Panc1 (cell line): ENCODE measurements around the gene CAVIN2. TPM values are rescaled to one million over a fixed set of nuclear protein-coding genes. Genes with fewer than 3 reads are reported as not detected.

Source experiments
- ATAC-seq: fragments of 200-7000 bp; cut with Tn5 transposase; 2 replicates; pipeline ENCODE4 v1.9.1; 2020; ENCODE audit warnings: mild to moderate bottlenecking, moderate library complexity
- BruUV-seq: library from RNA; stranded (reverse); fragments of 400-500 nt; replicated peaks from 2 replicates; lab custom pipeline; 2021; lab: Mats Ljungman, UMichigan
- CTCF ChIA-PET: fragments of 300-600 bp; sonication (Branson Sonifier 250); formaldehyde crosslinking; loops from one replicate; lab custom pipeline; 2022; ENCODE audit warnings: antibody characterized with exemption; lab: Charles Lee
- POLR2A ChIA-PET: fragments of 300-600 bp; sonication (Branson Sonifier 250); formaldehyde crosslinking; loops from one replicate; lab custom pipeline; 2022; ENCODE audit warnings: antibody characterized with exemption; lab: Charles Lee
- DNase-seq: peaks from one replicate; pipeline ENCODE4 v3.0.0-alpha.2; 2010; ENCODE audit warnings: low read depth, low spot score
- H3K27ac ChIP-seq: 2 replicates; pipeline ENCODE4 v1.5.1; 2011; ENCODE audit warnings: mild to moderate bottlenecking, low read length, inconsistent platforms
- H3K27me3 ChIP-seq: fragments of 200-500 bp; sonication (Bioruptor generic); 2 replicates; pipeline ENCODE4 v1.6.0; 2014; ENCODE audit warnings: low read length, inconsistent platforms; ENCODE audit not compliant: control insufficient read depth, insufficient read depth
- H3K36me3 ChIP-seq: fragments of 200-500 bp; sonication (Bioruptor generic); 2 replicates; pipeline ENCODE4 v1.5.1; 2014; ENCODE audit warnings: inconsistent platforms, mild to moderate bottlenecking, low read length, moderate library complexity; ENCODE audit not compliant: control insufficient read depth, insufficient read depth
- H3K4me1 ChIP-seq: 2 replicates; pipeline ENCODE4 v1.5.1; 2011; ENCODE audit warnings: inconsistent platforms, mild to moderate bottlenecking, low read length, moderate library complexity; ENCODE audit not compliant: control insufficient read depth, insufficient read depth
- H3K4me3 ChIP-seq, 2 experiments: 2 replicates each; pipeline ENCODE4 v1.5.1; 2011 to 2012; ENCODE audit warnings: low read depth in 2 of 2, low read length in 2 of 2, mild to moderate bottlenecking in 2 of 2, inconsistent platforms in 1 of 2, moderate library complexity in 1 of 2
- H3K9me3 ChIP-seq: fragments of 200-500 bp; sonication (Bioruptor generic); 2 replicates; pipeline ENCODE4 v1.5.1; 2014; ENCODE audit warnings: low read depth, mild to moderate bottlenecking, inconsistent platforms, low read length, moderate library complexity; ENCODE audit not compliant: control insufficient read depth, insufficient read depth
- POLR2AphosphoS5 ChIP-seq: IDR thresholded peaks from 2 replicates; pipeline ENCODE4 v1.6.1; 2012; ENCODE audit warnings: mild to moderate bottlenecking, low read depth, low read length, moderate library complexity
- SIN3A ChIP-seq: IDR thresholded peaks from 2 replicates; pipeline ENCODE4 v1.6.1; 2012; ENCODE audit warnings: low read depth, mild to moderate bottlenecking, low read length, moderate library complexity, borderline replicate concordance; ENCODE audit not compliant: insufficient read depth
- TCF7L2 ChIP-seq: IDR thresholded peaks from 2 replicates; pipeline ENCODE4 v1.6.1; 2011; ENCODE audit warnings: mild to moderate bottlenecking, low read depth, low read length, inconsistent platforms
- in situ Hi-C: cut with HindIII; loops from 2 replicates; pipeline ENCODE4 v1.10.0; 2016; ENCODE audit warnings: low sequenced_read_pairs, low pct_unique_long_range_greater_than_20kb
- intact Hi-C: fragments of 100-400 bp; cut with micrococcal nuclease; formaldehyde crosslinking; loops from one replicate; pipeline ENCODE4 v1.10.0; 2022; ENCODE audit not compliant: unreplicated experiment
- total RNA-seq: library from RNA; stranded (reverse); gene quantifications from one replicate; pipeline ENCODE4 v1.2.1, GENCODE V29; 2021; ENCODE audit not compliant: unreplicated experiment
- TF ChIP-seq, protein P1 (sequence below): fragments of 450-650 bp; IDR thresholded peaks from 2 replicates; pipeline ENCODE4 v1.5.1; 2017; ENCODE audit warnings: mild to moderate bottlenecking
- TF ChIP-seq, protein P2 (sequence below), 2 experiments: IDR thresholded peaks; 2 replicates each; pipeline ENCODE4 v1.6.1; 2011 to 2012; ENCODE audit warnings: low read depth in 2 of 2, control low read depth in 1 of 2, low read length in 1 of 2, mild to moderate bottlenecking in 1 of 2, moderate library complexity in 1 of 2; ENCODE audit not compliant: insufficient read depth in 1 of 2

The CAVIN2 gene
- total RNA-seq, 1 experiment from 2014 or later = 0.95 TPM

DNA sequence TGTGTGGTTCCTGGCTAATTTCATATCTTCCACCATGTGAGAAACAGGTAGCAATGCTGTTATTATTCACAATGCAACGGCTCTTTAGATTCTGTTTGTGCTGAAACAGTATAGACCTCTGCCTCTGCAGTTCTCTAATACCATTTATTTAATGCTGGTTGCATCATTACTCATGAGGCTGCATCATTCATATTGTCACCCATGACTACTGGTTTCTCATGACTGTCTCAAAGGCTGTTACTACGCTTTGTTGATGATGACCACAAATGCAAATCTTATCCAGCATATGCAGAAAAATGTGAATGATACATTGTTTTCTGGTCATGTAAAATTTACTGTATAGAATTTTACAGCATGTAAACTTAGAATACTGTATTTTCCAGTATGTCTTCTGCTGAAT lies 22.5 kb downstream of the CAVIN2 start:
- DNase-seq = no peak
- Histone ChIP-seq H3K36me3 (no peaks in the 10 kb centered on the region), H3K4me3 (no peak overlapping the region), H3K9me3 (no peaks in the 10 kb centered on the region), H3K4me1 (no peaks in the 10 kb centered on the region), H3K27ac (no peak overlapping the region), H3K27me3 (no peaks in the 10 kb centered on the region)
- TF ChIP-seq TCF7L2 = no peak
- TF ChIP-seq SIN3A = no peak
- TF ChIP-seq POLR2AphosphoS5 = no peak
- TF ChIP-seq, protein P1, sequence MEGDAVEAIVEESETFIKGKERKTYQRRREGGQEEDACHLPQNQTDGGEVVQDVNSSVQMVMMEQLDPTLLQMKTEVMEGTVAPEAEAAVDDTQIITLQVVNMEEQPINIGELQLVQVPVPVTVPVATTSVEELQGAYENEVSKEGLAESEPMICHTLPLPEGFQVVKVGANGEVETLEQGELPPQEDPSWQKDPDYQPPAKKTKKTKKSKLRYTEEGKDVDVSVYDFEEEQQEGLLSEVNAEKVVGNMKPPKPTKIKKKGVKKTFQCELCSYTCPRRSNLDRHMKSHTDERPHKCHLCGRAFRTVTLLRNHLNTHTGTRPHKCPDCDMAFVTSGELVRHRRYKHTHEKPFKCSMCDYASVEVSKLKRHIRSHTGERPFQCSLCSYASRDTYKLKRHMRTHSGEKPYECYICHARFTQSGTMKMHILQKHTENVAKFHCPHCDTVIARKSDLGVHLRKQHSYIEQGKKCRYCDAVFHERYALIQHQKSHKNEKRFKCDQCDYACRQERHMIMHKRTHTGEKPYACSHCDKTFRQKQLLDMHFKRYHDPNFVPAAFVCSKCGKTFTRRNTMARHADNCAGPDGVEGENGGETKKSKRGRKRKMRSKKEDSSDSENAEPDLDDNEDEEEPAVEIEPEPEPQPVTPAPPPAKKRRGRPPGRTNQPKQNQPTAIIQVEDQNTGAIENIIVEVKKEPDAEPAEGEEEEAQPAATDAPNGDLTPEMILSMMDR = no peak
- TF ChIP-seq, protein P2, sequence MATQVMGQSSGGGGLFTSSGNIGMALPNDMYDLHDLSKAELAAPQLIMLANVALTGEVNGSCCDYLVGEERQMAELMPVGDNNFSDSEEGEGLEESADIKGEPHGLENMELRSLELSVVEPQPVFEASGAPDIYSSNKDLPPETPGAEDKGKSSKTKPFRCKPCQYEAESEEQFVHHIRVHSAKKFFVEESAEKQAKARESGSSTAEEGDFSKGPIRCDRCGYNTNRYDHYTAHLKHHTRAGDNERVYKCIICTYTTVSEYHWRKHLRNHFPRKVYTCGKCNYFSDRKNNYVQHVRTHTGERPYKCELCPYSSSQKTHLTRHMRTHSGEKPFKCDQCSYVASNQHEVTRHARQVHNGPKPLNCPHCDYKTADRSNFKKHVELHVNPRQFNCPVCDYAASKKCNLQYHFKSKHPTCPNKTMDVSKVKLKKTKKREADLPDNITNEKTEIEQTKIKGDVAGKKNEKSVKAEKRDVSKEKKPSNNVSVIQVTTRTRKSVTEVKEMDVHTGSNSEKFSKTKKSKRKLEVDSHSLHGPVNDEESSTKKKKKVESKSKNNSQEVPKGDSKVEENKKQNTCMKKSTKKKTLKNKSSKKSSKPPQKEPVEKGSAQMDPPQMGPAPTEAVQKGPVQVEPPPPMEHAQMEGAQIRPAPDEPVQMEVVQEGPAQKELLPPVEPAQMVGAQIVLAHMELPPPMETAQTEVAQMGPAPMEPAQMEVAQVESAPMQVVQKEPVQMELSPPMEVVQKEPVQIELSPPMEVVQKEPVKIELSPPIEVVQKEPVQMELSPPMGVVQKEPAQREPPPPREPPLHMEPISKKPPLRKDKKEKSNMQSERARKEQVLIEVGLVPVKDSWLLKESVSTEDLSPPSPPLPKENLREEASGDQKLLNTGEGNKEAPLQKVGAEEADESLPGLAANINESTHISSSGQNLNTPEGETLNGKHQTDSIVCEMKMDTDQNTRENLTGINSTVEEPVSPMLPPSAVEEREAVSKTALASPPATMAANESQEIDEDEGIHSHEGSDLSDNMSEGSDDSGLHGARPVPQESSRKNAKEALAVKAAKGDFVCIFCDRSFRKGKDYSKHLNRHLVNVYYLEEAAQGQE (IDR thresholded peaks at IDR 0.05; ENCODE audit: insufficient read depth in 1 of 2, low read depth in 2 of 2, low read length in 1 of 2) = no peak
- ChIA-PET POLR2A (no interaction called here), CTCF (no interaction called here)
- intact Hi-C loops = no loop called here
- BruUV-seq = no TSS peak
- in situ Hi-C loops = no loop called here
- no peak for ATAC-seq

DNA sequence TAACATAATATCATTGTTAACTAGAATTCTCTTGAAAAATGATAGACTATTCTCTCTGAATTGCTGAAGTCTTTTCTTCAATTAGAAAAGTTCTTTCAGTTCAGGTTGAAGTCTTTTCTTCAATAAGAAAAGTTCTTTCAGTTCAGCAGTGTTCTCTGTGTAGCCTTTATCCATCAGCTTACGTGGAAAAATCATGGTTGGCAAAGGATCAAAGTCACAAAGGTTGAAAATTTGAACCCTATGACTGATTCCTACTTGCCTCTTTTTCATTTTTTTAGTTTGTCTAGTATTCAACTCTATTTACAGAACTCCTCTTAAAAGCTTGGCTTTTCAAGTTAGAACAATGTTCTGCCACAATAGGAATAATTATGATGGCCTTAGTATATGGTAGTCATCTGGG lies 25.8 kb downstream of the CAVIN2 start:
- no peak overlapping the region for H3K27ac ChIP-seq
- ATAC-seq = no peak
- no peaks in the 10 kb centered on the region for H3K36me3 ChIP-seq
- no peak overlapping the region for H3K4me3 ChIP-seq
- in situ Hi-C loops = no loop called here
- H3K27me3 ChIP-seq = no peaks in the 10 kb centered on the region
- ChIA-PET POLR2A (no interaction called here), CTCF (no interaction called here)
- no peaks in the 10 kb centered on the region for H3K9me3 ChIP-seq
- intact Hi-C loops = no loop called here
- BruUV-seq = no TSS peak
- no peak for DNase-seq
- H3K4me1 ChIP-seq = no peaks in the 10 kb centered on the region
- TF ChIP-seq SIN3A = no peak
- TF ChIP-seq TCF7L2 = no peak
- TF ChIP-seq, protein P2 (IDR thresholded peaks at IDR 0.05; ENCODE audit: insufficient read depth in 1 of 2, low read depth in 2 of 2, low read length in 1 of 2) = no peak
- no peak for TF ChIP-seq POLR2AphosphoS5
- TF ChIP-seq, protein P1 = no peak
